Stimulated activated CD4-positive, alpha-beta T cell treated with anti-CD3 and anti-CD28 coated beads, Interleukin-12 subunit alpha, Interleukin-12 subunit beta, amount 100 ng/mL, for 4 hours (primary cell): ENCODE results near the gene PLCH2.
"Not testable (repeated sequence)": the region's sequence is repeated elsewhere in the genome, so short reads cannot be mapped to it uniquely, and the experiment has no call there.

ENCODE experiments used
- DNase-seq: peaks from one replicate; pipeline ENCODE4 v3.0.0-alpha.2; 2020

Gene PLCH2

DNA sequence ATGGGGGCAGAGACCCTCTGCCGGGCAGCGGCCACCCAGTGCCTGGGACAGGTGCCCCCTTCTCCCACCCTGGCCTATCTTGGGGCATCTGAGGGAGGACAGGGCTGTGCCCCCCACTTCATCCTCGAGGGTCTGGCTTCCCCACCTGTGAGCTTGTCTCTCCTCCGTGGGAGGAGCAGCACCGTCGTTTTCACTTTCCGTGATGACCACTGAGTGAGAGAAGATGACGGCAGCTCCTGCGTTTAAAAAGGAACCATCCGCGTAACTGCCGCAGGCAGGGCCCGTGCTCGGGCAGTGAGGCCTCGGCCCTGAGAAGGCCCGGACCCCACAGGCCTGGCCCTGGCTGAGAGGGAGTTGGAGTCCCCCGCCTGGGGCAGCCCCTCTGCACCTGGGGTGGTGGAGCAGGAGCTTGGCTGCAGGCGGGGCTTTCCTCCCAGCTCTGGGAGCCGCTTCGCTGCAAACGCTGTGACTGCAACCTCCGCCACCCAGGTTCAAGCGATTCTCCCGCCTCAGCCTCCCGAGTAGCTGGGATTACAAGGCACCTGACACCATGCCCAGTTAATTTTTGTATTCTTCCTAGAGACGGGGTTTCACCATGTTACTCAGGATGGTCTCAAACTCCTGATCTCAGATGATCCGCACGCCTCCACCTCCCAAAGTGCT, 73.4 kb downstream of the PLCH2 start:
- not testable (repeated sequence) for DNase-seq

DNA sequence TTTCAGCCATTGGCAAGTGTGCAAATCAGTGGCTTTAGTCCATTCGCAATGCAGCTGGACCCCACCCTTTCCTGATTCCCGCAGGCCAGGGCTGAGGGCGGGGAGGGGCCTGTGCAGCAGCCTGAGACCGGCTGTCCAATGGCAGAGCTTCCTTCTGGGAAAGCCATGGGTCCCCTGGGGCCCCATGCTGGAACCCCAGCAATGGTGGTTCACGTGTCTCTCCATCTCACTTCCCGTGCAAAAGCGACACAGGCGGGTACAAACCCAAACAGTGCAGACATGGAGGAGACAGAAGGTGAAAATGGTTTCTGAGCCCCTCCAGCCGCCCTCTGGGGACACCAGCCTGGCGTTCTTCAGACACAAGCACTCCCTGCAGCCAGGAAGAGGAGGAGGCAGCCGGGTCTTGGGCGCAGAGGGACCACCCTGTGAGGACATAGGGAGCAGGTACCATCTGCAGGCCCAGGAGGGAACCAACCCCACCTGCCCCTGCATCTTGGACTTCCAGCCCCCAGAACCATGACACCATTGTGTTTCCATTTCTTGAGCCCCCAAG, 74.3 kb downstream of the PLCH2 start:
- DNase-seq = not testable (repeated sequence)

DNA sequence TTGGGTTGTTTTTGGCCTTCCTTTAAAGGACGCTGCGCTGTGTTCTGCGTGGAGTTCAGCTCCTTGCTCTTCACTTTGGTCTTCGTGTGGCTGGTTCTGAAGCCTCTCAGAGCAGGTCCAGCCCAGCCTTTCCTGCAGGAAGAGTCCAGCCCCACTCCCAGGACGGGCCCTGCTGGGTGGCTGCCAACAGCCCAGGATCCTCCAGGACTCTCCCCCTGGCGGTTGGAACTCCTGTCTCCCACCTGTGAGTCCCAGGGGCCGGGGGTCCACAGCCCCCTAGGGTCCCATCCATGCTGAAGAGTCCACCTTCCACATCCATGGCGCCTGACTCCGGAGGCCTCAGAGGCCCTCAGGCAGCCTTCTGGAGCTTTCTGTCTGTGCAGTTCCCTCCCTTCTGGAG, 75.5 kb downstream of the PLCH2 start:
- DNase-seq = not testable (repeated sequence)

DNA sequence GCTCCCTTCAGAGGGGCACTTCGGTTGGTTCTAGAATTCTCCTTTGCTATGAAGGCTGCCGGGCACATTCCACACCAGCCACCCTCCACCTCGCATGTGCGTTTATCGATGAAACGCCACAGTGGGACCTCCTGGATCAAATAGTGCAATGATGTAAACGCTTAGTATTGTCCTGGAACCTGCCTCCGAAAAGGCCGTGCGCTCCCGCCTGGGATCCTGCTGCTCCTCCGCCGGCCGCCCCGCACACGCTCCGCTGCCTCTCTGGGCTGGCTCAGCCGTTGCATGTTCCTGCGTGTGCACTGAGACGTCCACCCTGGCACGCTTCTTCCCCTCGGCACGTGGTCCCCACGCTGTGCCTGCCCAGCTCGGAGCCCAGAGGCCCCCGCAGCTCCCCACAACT, 76.1 kb downstream of the PLCH2 start:
- no peak for DNase-seq

DNA sequence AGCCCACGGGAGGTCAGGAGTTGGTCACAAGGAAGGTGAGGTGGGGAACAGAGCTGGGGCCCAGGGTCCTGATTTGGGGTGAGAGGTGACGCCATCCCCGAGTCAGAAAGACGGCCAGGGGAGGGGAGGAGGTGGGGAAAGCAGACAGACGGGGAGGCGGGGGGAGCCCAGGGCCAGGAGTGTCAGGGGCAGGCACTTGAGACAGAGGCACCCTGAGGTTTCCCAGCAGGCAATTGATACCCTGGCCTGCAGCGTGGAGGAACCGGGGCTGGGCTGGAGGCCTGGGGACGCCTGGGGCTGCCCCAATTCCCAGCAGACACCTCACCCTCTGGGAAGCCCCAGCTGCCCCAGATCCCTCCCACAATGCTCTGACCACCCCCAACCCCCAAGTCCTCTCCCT, 77.0 kb downstream of the PLCH2 start:
- DNase-seq = not testable (repeated sequence)

DNA sequence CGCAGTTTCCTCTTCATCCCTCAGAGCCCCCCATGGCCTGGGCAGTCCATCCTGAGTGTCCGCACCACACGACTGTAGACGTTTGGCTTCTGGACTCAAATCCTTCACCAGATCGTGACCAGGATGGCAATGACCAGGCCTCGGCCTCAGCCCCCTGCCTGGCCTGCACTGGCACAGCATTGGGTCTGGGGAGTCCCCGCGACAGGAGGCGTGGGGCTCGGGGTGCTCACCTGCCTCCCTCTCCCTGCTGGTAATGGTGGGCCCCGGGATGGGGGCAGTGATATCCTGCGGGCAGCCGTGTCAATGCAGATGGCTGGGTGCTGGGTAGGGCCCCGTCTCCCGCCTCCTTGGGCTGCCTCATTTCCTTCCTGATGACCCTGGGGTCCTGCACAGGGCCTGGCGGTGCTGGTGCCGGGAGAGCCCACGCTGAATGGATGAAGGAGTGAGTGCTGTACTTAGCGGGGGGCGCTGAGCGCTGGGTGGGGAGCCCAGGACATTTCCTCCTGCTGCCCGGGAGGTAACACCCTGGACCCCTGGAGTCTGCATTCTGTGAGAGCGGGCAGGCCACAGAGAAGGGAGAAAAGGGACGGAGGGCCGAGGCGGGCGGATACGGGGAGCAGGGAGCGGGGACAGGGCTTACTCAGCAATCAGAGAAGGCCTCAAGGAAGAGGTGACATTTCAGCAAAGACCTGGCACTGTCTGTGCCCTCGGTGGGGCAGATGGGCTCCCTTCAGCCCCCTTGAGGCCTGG, 78.0 kb downstream of the PLCH2 start:
- DNase-seq = no peak

DNA sequence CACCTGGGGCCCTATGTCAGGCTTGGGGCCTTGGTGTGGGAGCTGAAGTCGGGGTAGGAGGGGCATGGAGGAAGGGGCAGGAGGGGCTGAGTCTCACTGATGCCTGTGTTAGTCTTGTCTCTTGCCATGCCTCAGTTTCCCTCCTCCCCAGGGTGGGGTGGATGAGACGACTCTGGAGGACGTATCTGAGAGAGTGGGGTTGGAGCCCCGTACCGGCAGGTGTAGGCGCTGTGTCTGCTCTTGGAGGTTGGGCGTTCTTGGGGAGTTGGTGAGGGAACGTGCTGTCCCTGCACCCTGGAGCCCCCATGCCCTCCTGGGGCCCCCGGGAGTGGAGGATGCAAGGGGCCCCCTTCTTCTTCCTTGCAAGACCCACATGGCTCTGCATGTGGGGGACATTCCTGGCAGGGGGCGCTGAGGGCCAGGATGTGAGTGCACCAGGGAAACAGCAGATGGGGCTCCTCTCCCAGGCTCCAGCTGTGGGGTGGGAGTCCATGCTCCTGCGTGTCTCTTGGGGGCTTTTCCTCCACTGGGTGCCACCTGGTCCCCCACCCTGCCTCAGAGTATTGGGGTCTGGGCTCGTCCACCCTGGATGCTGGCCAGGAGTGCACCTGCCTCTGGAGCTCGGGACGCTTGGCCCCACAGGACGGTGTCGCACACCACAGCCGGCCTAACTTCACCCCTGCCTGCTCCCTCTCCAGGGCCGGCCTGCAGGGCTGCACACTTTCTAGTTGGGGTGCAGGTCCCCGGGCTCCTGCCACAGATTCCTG, 78.7 kb downstream of the PLCH2 start:
- peak; percentile 48 for DNase-seq
